Activated CD8-positive, alpha-beta memory T cell treated with anti-CD3 and anti-CD28 coated beads for 36 hours (primary cell): ENCODE measurements around the gene TEAD1. TPM values are rescaled to one million over a fixed set of nuclear protein-coding genes. Genes with fewer than 3 reads are reported as not detected.

Source experiments
- CTCF ChIA-PET: fragments of 350-600 bp; sonication (Branson Sonifier 250); formaldehyde crosslinking; loops from one replicate; lab custom pipeline; 2021; ENCODE audit warnings: antibody characterized with exemption; lab: Charles Lee
- POLR2A ChIA-PET: fragments of 350-600 bp; sonication (Branson Sonifier 250); formaldehyde crosslinking; loops from one replicate; lab custom pipeline; 2021; ENCODE audit warnings: antibody characterized with exemption; lab: Charles Lee
- total RNA-seq, 2 experiments: library from RNA; stranded (reverse); gene quantifications; one replicate each; pipeline ENCODE4 v1.2.3, GENCODE V29; 2021

TEAD1 gene
- total RNA-seq, 2 experiments from 2014 or later: 0.46 to 0.59 TPM

- POLR2A ChIA-PET: no interaction called here
- CTCF ChIA-PET: no interaction called here
Measured at GRCh38 chr11:12662101-12662689, 12.0 kb upstream of the TEAD1 start.

- CTCF ChIA-PET: no interaction called here
- POLR2A ChIA-PET: no interaction called here
Measured at GRCh38 chr11:12664385-12664784, 9.8 kb upstream of the TEAD1 start.

GRCh38 chr11:12666915-12667314 lies 7.3 kb upstream of the TEAD1 start:
- ChIA-PET POLR2A (no interaction called here), CTCF (no interaction called here)

- ChIA-PET POLR2A (no interaction called here), CTCF (no interaction called here)
Measured at GRCh38 chr11:12667646-12668045, 6.6 kb upstream of the TEAD1 start.

GRCh38 chr11:12668166-12668565 lies 6.1 kb upstream of the TEAD1 start:
- ChIA-PET CTCF (no interaction called here), POLR2A (no interaction called here)

GRCh38 chr11:12669930-12670329 lies 4.3 kb upstream of the TEAD1 start:
- CTCF ChIA-PET: interaction anchor here (0.6 kb wide), 1 partner anchor 1177 kb away, joined by 3 read pairs; no protein-coding TSS in a partner anchor
- POLR2A ChIA-PET: no interaction called here

GRCh38 chr11:12671370-12671769 lies 2.9 kb upstream of the TEAD1 start:
- POLR2A ChIA-PET: no interaction called here
- CTCF ChIA-PET: interaction anchor here (0.7 kb wide), 1 partner anchor 751 kb away, joined by 5 read pairs; no protein-coding TSS in a partner anchor

GRCh38 chr11:12673601-12673923 lies 659 bp upstream of the TEAD1 start:
- POLR2A ChIA-PET: no interaction called here
- CTCF ChIA-PET: no interaction called here

- POLR2A ChIA-PET: no interaction called here
- CTCF ChIA-PET: no interaction called here
Measured at GRCh38 chr11:12674571-12674935, 332 bp downstream of the TEAD1 start.

- POLR2A ChIA-PET: no interaction called here
- CTCF ChIA-PET: no interaction called here
Measured at GRCh38 chr11:12674936-12675696, 895 bp downstream of the TEAD1 start.

- CTCF ChIA-PET: no interaction called here
- POLR2A ChIA-PET: no interaction called here
Measured at GRCh38 chr11:12675951-12676711, 1.9 kb downstream of the TEAD1 start.

- ChIA-PET POLR2A (no interaction called here), CTCF (no interaction called here)
Measured at GRCh38 chr11:12677131-12677530, 2.9 kb downstream of the TEAD1 start.

GRCh38 chr11:12678092-12678491 lies 3.9 kb downstream of the TEAD1 start:
- POLR2A ChIA-PET: no interaction called here
- CTCF ChIA-PET: no interaction called here

GRCh38 chr11:12678991-12679390 lies 4.8 kb downstream of the TEAD1 start:
- POLR2A ChIA-PET: interaction anchor here (0.5 kb wide), 1 partner anchor 26 kb away, joined by 3 read pairs; no protein-coding TSS in a partner anchor
- CTCF ChIA-PET: no interaction called here

GRCh38 chr11:12679471-12679870 lies 5.2 kb downstream of the TEAD1 start:
- CTCF ChIA-PET: no interaction called here

GRCh38 chr11:12680246-12680939 lies 6.2 kb downstream of the TEAD1 start:
- ChIA-PET CTCF (no interaction called here), POLR2A (no interaction called here)

More at GRCh38 chr11:12679471-12679870, 5.2 kb downstream of the TEAD1 start:
- POLR2A ChIA-PET: no interaction called here

GRCh38 chr11:12680940-12681258 lies 6.7 kb downstream of the TEAD1 start:
- CTCF ChIA-PET: no interaction called here

GRCh38 chr11:12681466-12681865 lies 7.2 kb downstream of the TEAD1 start:
- ChIA-PET CTCF (no interaction called here), POLR2A (no interaction called here)

More at GRCh38 chr11:12680940-12681258, 6.7 kb downstream of the TEAD1 start:
- POLR2A ChIA-PET: no interaction called here

- POLR2A ChIA-PET: no interaction called here
- CTCF ChIA-PET: interaction anchor here (0.6 kb wide), 1 partner anchor 1685 kb away, joined by 3 read pairs; no protein-coding TSS in a partner anchor
Measured at GRCh38 chr11:12682288-12682687, 8.1 kb downstream of the TEAD1 start.
